Mesodermal cell (in vitro differentiated cells): ENCODE results near the gene KDR.
A peak's percentile ranks its signal among the peaks of the same experiment; 100 is the strongest.

ENCODE experiments used
- H3K27ac ChIP-seq: 2 replicates; pipeline ENCODE4 v1.7.0; 2013; ENCODE audit warnings: mild to moderate bottlenecking, low read depth, low read length, moderate library complexity; ENCODE audit not compliant: severe bottlenecking
- H3K36me3 ChIP-seq: 2 replicates; pipeline ENCODE4 v1.7.1; 2013; ENCODE audit warnings: mild to moderate bottlenecking, low read length, moderate library complexity; ENCODE audit not compliant: control insufficient read depth, insufficient read depth
- H3K4me1 ChIP-seq: one replicate; pipeline ENCODE4 v1.7.1; 2013; ENCODE audit warnings: mild to moderate bottlenecking, low read length; ENCODE audit not compliant: insufficient read depth, control insufficient read depth, poor library complexity, severe bottlenecking
- H3K4me3 ChIP-seq: 2 replicates; pipeline ENCODE4 v1.7.0; 2013; ENCODE audit warnings: low read length, control low read depth, mild to moderate bottlenecking; ENCODE audit not compliant: insufficient read depth, poor library complexity, severe bottlenecking; ENCODE audit errors: extremely low read depth
- H3K9me3 ChIP-seq: 2 replicates; pipeline ENCODE4 v1.7.1; 2013; ENCODE audit warnings: mild to moderate bottlenecking, low read length, moderate library complexity; ENCODE audit not compliant: control insufficient read depth
- WGBS, 2 experiments: methylation state at CpG; one replicate each; pipeline ENCODE4 v1.1.5; 2013; ENCODE audit warnings: missing lambda C conversion rate in 2 of 2; ENCODE audit not compliant: insufficient coverage in 2 of 2; 5-methylcytosine and 5-hydroxymethylcytosine counted together

The KDR gene

DNA sequence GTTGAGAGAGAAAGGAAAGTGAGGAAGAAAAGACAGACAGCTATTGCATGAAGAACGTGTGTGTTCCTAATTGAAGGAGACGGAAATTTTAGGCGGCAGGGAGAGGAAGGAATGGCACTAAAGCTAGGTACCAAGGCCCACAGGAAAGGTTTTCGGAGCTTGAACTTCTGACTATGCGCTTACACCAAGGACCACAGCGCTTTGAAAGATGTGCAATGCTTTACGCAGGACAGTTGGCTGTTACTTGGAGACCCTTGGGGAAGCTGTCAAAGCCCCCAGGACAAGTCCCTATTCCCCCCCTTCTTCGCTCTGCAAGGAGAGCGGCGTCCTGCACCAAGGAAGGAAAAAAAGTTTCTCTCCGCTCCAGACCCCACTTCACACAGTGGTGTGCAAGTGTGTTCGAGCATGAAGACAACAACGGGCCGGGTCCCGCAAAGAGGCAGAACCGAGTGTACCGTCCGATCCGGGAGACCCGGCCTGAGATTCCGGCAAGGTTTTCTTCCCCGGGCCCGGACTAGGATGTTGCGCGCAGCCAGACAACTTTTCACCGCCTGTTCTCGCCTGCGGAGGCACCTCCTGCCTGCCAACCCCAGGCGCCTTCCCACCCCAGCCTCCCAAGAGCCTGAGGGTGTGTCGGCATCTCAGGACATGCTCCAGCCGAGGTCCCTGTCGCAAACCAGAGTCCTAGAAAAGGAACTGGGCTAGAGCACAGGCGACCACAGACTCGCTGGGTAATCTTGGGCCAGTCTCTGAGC is 896 bp downstream of the KDR start:
- WGBS, 2 experiments, result 4 to 6% methylated on average over 23 to 30 of the region's 34 CpGs
- Histone ChIP-seq H3K27ac (peak overlapping the region; percentile 44), H3K36me3 (peaks cover 18% of the 10 kb centered on the region), H3K9me3 (no peaks in the 10 kb centered on the region), H3K4me1 (peaks cover 10% of the 10 kb centered on the region), H3K4me3 (peak overlapping the region; percentile 92)

DNA sequence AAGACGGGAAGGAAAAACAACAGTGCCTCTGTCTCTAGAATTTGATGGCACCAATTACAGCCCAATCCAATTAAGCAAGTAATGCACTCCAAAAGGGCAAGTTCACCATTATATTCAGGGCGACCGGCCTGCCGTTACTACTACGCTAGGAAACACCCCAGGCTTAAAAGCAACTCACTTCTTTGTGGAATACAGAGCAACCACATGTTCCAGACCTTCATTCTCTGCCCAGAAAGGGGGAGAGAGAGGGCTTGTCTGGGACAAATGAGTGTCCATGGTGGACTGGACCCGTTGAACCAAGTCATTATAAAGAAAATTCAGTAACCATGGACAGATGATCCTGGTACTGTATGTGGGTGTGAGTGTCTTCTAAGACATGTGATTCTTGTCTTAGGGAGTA is 1.6 kb downstream of the KDR start:
- H3K9me3 ChIP-seq, result no peaks in the 10 kb centered on the region
- peak overlapping the region; percentile 92 for H3K4me3 ChIP-seq
- peaks cover 26% of the 10 kb centered on the region for H3K36me3 ChIP-seq
- 16 to 55% methylated on average over 1 to 4 of the region's 6 CpGs for WGBS, 2 experiments
- H3K4me1 ChIP-seq, result peaks cover 10% of the 10 kb centered on the region
- peak overlapping the region; percentile 30 for H3K27ac ChIP-seq

DNA sequence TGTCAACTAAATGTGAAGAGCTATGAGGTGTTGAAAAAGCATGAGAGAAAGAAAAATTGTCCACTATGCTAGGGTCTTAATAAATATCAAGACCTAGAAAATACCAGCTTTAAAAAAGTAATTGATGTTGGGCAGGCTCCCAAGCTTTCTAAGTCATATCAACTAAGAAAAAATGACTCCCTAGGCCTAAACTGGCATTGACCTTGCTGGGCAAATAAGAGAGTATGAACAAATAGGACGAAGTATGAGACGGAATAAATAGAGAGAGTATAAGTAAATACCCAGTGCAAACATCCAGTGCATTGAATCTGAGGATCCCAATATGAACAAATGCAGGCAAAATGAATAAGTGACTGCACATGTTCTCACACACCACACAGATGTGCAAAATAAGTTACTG is 3.2 kb downstream of the KDR start:
- 77% methylated on average over 2 of the region's 2 CpGs; no CpG with 5 or more reads in 1 of the 2 experiments for WGBS, 2 experiments

DNA sequence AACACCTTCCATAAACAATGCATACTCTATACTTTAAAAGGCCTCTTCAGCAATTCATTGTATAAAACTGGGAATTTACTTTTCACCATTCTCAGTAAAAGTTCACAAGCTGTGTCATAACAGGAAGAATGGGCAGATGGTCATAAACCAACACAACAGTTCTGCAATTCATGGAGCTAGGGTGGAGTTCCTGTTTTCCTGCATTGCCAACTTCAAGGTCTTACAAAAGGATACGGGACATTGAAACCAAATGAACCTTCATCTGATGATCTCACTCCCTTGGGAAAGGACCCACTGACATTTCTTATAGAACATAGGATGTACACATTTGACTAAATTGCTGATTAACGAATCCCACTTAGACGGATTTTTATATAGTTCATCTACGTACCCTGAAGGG is 4.1 kb downstream of the KDR start:
- no peaks in the 10 kb centered on the region for H3K9me3 ChIP-seq
- peaks cover 19% of the 10 kb centered on the region for H3K4me1 ChIP-seq
- 67 to 80% methylated on average over 1 to 4 of the region's 4 CpGs for WGBS, 2 experiments
- H3K4me3 ChIP-seq, result peak overlapping the region; percentile 25
- H3K27ac ChIP-seq, result no peak overlapping the region
- peaks cover 51% of the 10 kb centered on the region for H3K36me3 ChIP-seq

More for the DNA sequence above, 3.2 kb downstream of the KDR start:
- Histone ChIP-seq H3K27ac (no peak overlapping the region), H3K9me3 (no peaks in the 10 kb centered on the region), H3K36me3 (peaks cover 41% of the 10 kb centered on the region), H3K4me3 (peak overlapping the region; percentile 92), H3K4me1 (peaks cover 14% of the 10 kb centered on the region)

DNA sequence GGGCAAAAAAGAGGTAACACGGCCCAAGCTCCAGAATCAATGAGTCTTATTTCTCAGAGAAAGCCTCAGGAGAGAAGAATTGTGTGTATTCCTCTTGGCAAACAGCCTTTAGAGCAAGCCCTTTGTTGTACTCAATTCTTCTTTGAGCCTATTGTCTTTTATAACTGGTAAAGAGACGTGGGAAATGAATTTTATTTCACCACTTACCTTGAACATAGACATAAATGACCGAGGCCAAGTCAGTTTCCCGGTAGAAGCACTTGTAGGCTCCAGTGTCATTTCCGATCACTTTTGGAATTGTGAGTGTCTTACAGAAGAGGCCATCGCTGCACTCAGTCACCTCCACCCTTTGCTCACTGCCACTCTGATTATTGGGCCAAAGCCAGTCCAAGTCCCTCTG is 7.0 kb downstream of the KDR start:
- H3K9me3 ChIP-seq, result no peaks in the 10 kb centered on the region
- WGBS, 2 experiments, result 89 to 100% methylated on average over 4 of the region's 6 CpGs
- peaks cover 76% of the 10 kb centered on the region for H3K36me3 ChIP-seq
- H3K4me3 ChIP-seq, result peak overlapping the region; percentile 9
- no peak overlapping the region for H3K27ac ChIP-seq
- peaks cover 16% of the 10 kb centered on the region for H3K4me1 ChIP-seq

DNA sequence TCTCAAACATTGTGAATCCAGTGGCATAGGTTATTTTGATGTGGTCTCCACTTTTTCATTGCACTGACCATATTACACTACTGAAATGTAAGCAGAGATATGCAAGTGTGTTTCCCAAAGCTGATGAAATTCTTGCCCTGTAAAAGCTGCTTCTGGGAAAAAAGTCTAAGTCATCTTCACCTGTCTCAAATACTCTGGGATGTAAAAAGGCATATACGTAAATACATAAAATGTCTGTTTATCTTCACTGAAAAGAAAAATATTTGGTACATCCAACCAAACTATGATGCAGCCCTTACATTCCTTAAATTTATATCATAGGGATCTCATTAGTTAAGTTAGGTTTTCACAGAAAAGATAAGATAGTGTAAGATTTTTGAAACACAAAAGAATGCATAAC is 7.9 kb downstream of the KDR start:
- H3K36me3 ChIP-seq, result peaks cover 85% of the 10 kb centered on the region
- H3K27ac ChIP-seq, result no peak overlapping the region
- H3K4me1 ChIP-seq, result peaks cover 16% of the 10 kb centered on the region
- H3K4me3 ChIP-seq, result no peak overlapping the region
- no peaks in the 10 kb centered on the region for H3K9me3 ChIP-seq
- WGBS, 2 experiments, result no CpG with 5 or more reads among the region's 1 CpG

DNA sequence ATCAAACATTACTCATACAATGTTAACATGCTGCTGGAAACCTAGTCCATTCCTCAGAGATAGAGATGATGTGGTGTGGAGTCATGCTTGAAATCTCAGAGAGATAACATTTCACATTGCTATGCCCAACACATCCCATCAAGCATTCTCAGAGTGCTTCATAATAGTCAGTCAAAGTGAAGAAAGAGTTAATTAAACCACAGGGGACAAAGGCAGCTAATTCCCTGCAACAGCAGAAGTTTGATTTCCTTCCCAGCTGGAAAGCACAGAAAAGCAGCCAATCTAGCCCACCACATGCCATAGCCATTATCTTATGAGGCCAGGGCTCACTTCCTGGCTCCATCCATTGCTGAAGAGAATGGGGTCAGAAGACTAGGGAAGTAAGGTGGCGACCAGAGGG is 8.9 kb downstream of the KDR start:
- 20% methylated on average over 1 of the region's 1 CpG; no CpG with 5 or more reads in 1 of the 2 experiments for WGBS, 2 experiments
- H3K9me3 ChIP-seq, result no peaks in the 10 kb centered on the region
- H3K27ac ChIP-seq, result peak overlapping the region; percentile 38
- H3K4me1 ChIP-seq, result peaks cover 16% of the 10 kb centered on the region
- H3K4me3 ChIP-seq, result no peak overlapping the region
- H3K36me3 ChIP-seq, result peaks cover 87% of the 10 kb centered on the region

DNA sequence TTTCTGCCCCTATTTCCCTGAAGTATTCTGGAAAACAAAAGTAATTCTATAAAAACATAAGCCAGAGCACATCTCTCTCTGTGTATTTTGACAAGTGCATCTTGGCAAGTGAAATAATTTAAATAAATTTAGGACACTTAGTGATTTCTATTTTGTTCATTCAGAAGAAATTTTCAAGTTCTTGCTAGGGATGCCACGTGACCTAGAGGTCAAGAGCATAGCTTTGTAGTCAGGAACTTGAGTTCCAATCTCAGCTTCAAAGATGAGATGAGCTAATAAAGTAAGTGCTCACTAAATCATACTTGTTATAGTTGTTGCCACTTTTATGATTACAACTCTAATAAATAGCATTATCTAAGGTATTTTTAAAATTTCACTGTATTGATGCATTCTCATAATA is 13.8 kb downstream of the KDR start:
- WGBS, 2 experiments, result no CpG with 5 or more reads among the region's 1 CpG
- Histone ChIP-seq H3K4me3 (no peak overlapping the region), H3K4me1 (peaks cover 15% of the 10 kb centered on the region), H3K36me3 (peaks cover 90% of the 10 kb centered on the region), H3K27ac (no peak overlapping the region), H3K9me3 (no peaks in the 10 kb centered on the region)

DNA sequence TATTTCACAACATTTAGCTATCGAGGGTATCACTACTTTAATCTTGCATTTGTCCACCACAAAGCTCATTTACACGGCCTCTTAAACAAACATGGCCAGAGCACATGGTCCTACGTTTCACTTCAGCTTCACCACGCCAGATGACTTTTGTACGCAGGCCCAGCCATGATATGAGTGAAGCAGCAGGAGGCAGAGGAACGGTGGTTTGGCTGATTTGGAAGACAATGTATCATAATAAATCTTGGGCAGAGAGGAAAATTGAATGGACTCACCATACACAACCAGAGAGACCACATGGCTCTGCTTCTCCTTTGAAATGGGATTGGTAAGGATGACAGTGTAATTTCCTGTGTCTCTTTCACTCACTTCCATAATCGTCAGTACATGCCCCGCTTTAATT is 15.3 kb downstream of the KDR start:
- Histone ChIP-seq H3K9me3 (no peaks in the 10 kb centered on the region), H3K4me1 (peaks cover 13% of the 10 kb centered on the region), H3K27ac (peak overlapping the region; percentile 38), H3K4me3 (no peak overlapping the region), H3K36me3 (peaks cover 90% of the 10 kb centered on the region)
- WGBS, 2 experiments, result 94 to 100% methylated on average over 2 to 4 of the region's 8 CpGs

DNA sequence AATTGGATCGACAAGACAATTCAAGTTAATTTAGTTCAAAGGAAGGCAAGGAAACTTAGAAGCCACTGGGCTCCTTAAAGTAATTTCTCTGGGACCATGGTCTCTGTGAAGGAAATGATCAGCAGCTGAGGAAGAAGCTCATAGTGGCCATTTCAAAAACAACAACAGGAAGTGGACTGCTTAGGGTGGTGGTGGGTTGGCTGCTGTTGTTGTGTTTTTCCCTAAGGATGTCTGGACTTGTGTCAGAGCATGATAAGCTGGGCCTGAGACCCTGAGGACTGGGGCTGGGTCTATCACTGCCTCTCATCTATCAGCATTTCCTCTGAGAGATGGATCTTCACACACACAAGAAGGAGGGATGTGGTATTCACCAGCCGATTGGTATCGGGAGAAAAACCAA is 18.3 kb downstream of the KDR start:
- H3K9me3 ChIP-seq, result no peaks in the 10 kb centered on the region
- peaks cover 92% of the 10 kb centered on the region for H3K36me3 ChIP-seq
- H3K4me1 ChIP-seq, result peaks cover 27% of the 10 kb centered on the region
- H3K27ac ChIP-seq, result peak overlapping the region; percentile 62
- WGBS, 2 experiments, result 83 to 88% methylated on average over 1 of the region's 3 CpGs
- H3K4me3 ChIP-seq, result no peak overlapping the region

DNA sequence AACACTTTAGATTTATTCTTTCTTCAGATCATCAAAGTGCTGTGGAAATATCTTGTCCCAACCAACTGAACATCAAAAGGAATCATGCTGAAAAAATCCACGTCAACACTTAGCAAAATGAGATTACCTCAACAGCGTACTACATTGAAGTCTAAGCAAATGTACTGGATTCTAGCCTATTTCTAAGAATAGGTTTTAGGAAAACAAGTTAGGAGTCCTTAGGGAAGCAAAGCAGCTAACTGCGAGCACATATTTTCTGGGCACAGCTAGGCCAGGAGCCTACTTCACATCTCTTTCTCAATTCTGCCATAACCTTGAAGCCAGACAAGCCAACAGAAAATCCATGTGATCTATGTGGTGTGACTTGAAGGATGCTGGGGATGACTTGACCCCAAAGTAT is 22.2 kb downstream of the KDR start:
- H3K36me3 ChIP-seq, result peaks cover 91% of the 10 kb centered on the region
- H3K4me3 ChIP-seq, result no peak overlapping the region
- H3K9me3 ChIP-seq, result no peaks in the 10 kb centered on the region
- WGBS, 2 experiments, result 94 to 100% methylated on average over 3 of the region's 3 CpGs
- peak overlapping the region; percentile 52 for H3K27ac ChIP-seq
- peaks cover 27% of the 10 kb centered on the region for H3K4me1 ChIP-seq
